SK-N-SH (cell line): ENCODE measurements around the gene TBC1D12. TPM values are rescaled to one million over a fixed set of nuclear protein-coding genes. Genes with fewer than 3 reads are reported as not detected.
A peak's percentile ranks its signal among the peaks of the same experiment; 100 is the strongest.

Experiments
- CTCF ChIA-PET: fragments of 300-600, 350-600 bp; formaldehyde crosslinking; extraction: SDS; loops from one replicate; lab custom pipeline; 2021; lab: Yijun Ruan, JAX
- POLR2A ChIA-PET: fragments of 350-600 bp; sonication (Branson Sonifier 250); formaldehyde crosslinking; extraction: SDS; loops from one replicate; lab custom pipeline; 2020; ENCODE audit warnings: antibody characterized with exemption, inconsistent platforms; lab: Yijun Ruan, JAX
- DNase-seq: peaks from one replicate; pipeline ENCODE4 v3.0.0; 2012
- H2AFZ ChIP-seq: fragments of 200-600 bp; sonication (generic); 2 replicates; pipeline ENCODE4 v1.8.1; 2016; ENCODE audit warnings: antibody characterized with exemption, mild to moderate bottlenecking, low read depth
- H3F3A ChIP-seq: fragments of 200-600 bp; sonication (generic); replicated peaks from 2 replicates; pipeline ENCODE3; 2016; ENCODE audit warnings: antibody characterized with exemption, mild to moderate bottlenecking; ENCODE audit not compliant: insufficient read depth
- H3K27ac ChIP-seq, 2 experiments: fragments of 200-500 bp in 1 of 2; fragments of 200-600 bp in 1 of 2; sonication (Bioruptor generic) in 1 of 2; sonication (generic), shearing (Covaris generic) in 1 of 2; 2 replicates each; pipeline versions ENCODE4 v1.5.1 to v1.6.1; 2014 to 2016; ENCODE audit warnings: low read depth in 2 of 2, inconsistent platforms in 1 of 2, low read length in 1 of 2, mild to moderate bottlenecking in 1 of 2, mixed read lengths in 1 of 2
- H3K27me3 ChIP-seq: fragments of 200-600 bp; sonication (generic), shearing (Covaris generic); 2 replicates; pipeline ENCODE4 v1.6.1; 2016; ENCODE audit warnings: mixed run types; ENCODE audit not compliant: insufficient read depth
- H3K36me3 ChIP-seq, 2 experiments: fragments of 200-500 bp in 1 of 2; fragments of 200-600 bp in 1 of 2; sonication (Bioruptor generic) in 1 of 2; sonication (generic) in 1 of 2; replicated peaks in 1 of 2; 2 replicates each; pipeline versions ENCODE3 to v1.5.1; 2014 to 2016; ENCODE audit warnings: low read length in 1 of 2, mild to moderate bottlenecking in 1 of 2; ENCODE audit not compliant: insufficient read depth in 2 of 2, control insufficient read depth in 1 of 2
- H3K4me1 ChIP-seq, 2 experiments: fragments of 200-500 bp in 1 of 2; fragments of 200-600 bp in 1 of 2; sonication (Bioruptor generic) in 1 of 2; sonication (generic), shearing (Covaris generic) in 1 of 2; 2 replicates each; pipeline versions ENCODE4 v1.5.1 to v1.6.1; 2014 to 2016; ENCODE audit warnings: low read depth in 1 of 2, low read length in 1 of 2, mixed run types in 1 of 2; ENCODE audit not compliant: insufficient read depth in 2 of 2, control insufficient read depth in 1 of 2
- H3K4me2 ChIP-seq: fragments of 200-600 bp; sonication (generic), shearing (Covaris generic); 2 replicates; pipeline ENCODE4 v1.6.1; 2017; ENCODE audit warnings: mixed run types
- H3K4me3 ChIP-seq, 2 experiments: fragments of 200-500 bp in 1 of 2; fragments of 200-600 bp in 1 of 2; sonication (Bioruptor generic) in 1 of 2; sonication (generic), shearing (Covaris generic) in 1 of 2; 2 replicates each; pipeline versions ENCODE4 v1.5.1 to v1.8.1; 2014 to 2016; ENCODE audit warnings: low read depth in 2 of 2, inconsistent platforms in 1 of 2, low read length in 1 of 2, mild to moderate bottlenecking in 1 of 2, mixed read lengths in 1 of 2, moderate library complexity in 1 of 2
- H3K79me2 ChIP-seq: fragments of 200-600 bp; sonication (generic); 2 replicates; pipeline ENCODE4 v1.8.1; 2017; ENCODE audit warnings: mild to moderate bottlenecking; ENCODE audit not compliant: insufficient read depth
- H3K9ac ChIP-seq: fragments of 200-600 bp; sonication (generic); 2 replicates; pipeline ENCODE4 v1.6.1; 2017; ENCODE audit warnings: mixed run types
- H3K9me2 ChIP-seq: fragments of 200-600 bp; sonication (generic); 2 replicates; pipeline ENCODE4 v1.6.1; 2017; ENCODE audit warnings: mixed run types
- H3K9me3 ChIP-seq: fragments of 200-600 bp; sonication (generic); 2 replicates; pipeline ENCODE4 v1.6.1; 2017; ENCODE audit warnings: mixed run types, mild to moderate bottlenecking, moderate library complexity
- H4K20me1 ChIP-seq: fragments of 200-600 bp; sonication (generic); 2 replicates; pipeline ENCODE4 v1.6.1; 2017; ENCODE audit warnings: mild to moderate bottlenecking, mixed run types; ENCODE audit not compliant: insufficient read depth
- CHD2 ChIP-seq: fragments of 150-350 bp; IDR thresholded peaks from 2 replicates; pipeline ENCODE4 v1.6.1; 2018; ENCODE audit warnings: low read length; ENCODE audit not compliant: partially characterized antibody
- CTCF ChIP-seq: fragments of 200-600 bp; sonication (generic); IDR thresholded peaks from 2 replicates; pipeline ENCODE4 v1.6.1; 2017; ENCODE audit warnings: antibody characterized with exemption, mild to moderate bottlenecking, moderate library complexity
- IRF3 ChIP-seq: fragments of 150-350 bp; IDR thresholded peaks from 2 replicates; pipeline ENCODE4 v1.6.1; 2016; ENCODE audit warnings: mild to moderate bottlenecking, low read depth, low read length
- NFIC ChIP-seq: IDR thresholded peaks from 2 replicates; pipeline ENCODE4 v1.4.0; 2012; ENCODE audit warnings: borderline replicate concordance
- PBX3 ChIP-seq: IDR thresholded peaks from 2 replicates; pipeline ENCODE4; 2012
- RAD21 ChIP-seq: IDR thresholded peaks from 2 replicates; pipeline ENCODE4 v1.6.1; 2012; ENCODE audit warnings: mild to moderate bottlenecking, low read length
- SIN3A ChIP-seq: IDR thresholded peaks from 2 replicates; pipeline ENCODE4 v1.6.1; 2012; ENCODE audit warnings: low read depth, mild to moderate bottlenecking, low read length, moderate library complexity, borderline replicate concordance
- WGBS: methylation state at CpG from one replicate; pipeline ENCODE4 v1.1.6; 2017; ENCODE audit warnings: low lambda C conversion rate; 5-methylcytosine and 5-hydroxymethylcytosine counted together
- polyA plus RNA-seq, 3 experiments: library from polyadenylated mRNA; depleted of rRNA; stranded (reverse); fragments of >200 nt; gene quantifications; 2 replicates each; pipeline ENCODE4 v1.2.3, GENCODE V29; 2012

Gene TBC1D12
- polyA plus RNA-seq, 1 of the 3 experiments (the other 2 are of a cell fraction), result 1.8 TPM

GRCh38 chr10:94545391-94546048 is 143.2 kb downstream of the TBC1D12 start, which contains the start of gene HELLS (continued):
- TF ChIP-seq CTCF (no peak), IRF3 (no peak), CHD2 (peak; percentile 98)

GRCh38 chr10:94546049-94546900 is 143.9 kb downstream of the TBC1D12 start:
- Histone ChIP-seq H3K9me2 (no peaks in the 10 kb centered on the region), H3K27me3 (no peaks in the 10 kb centered on the region), H2AFZ (peak overlapping the region; percentile 93), H3K4me3 (peak overlapping the region; percentile 59 to 98), H3K79me2 (peaks cover 47% of the 10 kb centered on the region), H3K4me1 (no peaks in the 10 kb centered on the region; a peak in 2 of 4 replicates), H3K27ac (peak overlapping the region; percentile 56 to 95), H3F3A (peaks cover 21% of the 10 kb centered on the region), H3K36me3 (peaks cover 0 to 4% of the 10 kb centered on the region in 2 experiments), H3K9me3 (no peaks in the 10 kb centered on the region), H3K9ac (peak overlapping the region; percentile 92), H4K20me1 (no peaks in the 10 kb centered on the region)
- WGBS, result 3% methylated on average over 25 of the region's 25 CpGs
- CTCF ChIA-PET, result interaction anchor here (1.2 kb wide), 1 partner anchor 13 kb away, joined by 3 read pairs; no protein-coding TSS in a partner anchor
- peak; percentile 55 for DNase-seq
- TF ChIP-seq RAD21 (no peak), PBX3 (0 out of 2 replicates have a peak, but pooled peaks have one; percentile 16)
- TF ChIP-seq, all 33 proteins: peak for 1
- POLR2A ChIA-PET, result interaction anchor here (0.7 kb wide), 2 partner anchors 8 to 17 kb away, joined by 3 read pairs; no protein-coding TSS in a partner anchor
- H3K4me2 ChIP-seq, result peak overlapping the region; percentile 99

- Histone ChIP-seq H3K9ac (peak overlapping the region; percentile 92), H3K9me2 (no peaks in the 10 kb centered on the region), H3K4me3 (peak overlapping the region; percentile 59 to 98), H3K9me3 (no peaks in the 10 kb centered on the region), H3K79me2 (peaks cover 50% of the 10 kb centered on the region), H2AFZ (peak overlapping the region; percentile 93; the same call in 1 of the 2 replicates), H4K20me1 (no peaks in the 10 kb centered on the region), H3K27me3 (no peaks in the 10 kb centered on the region), H3K4me2 (peak overlapping the region; percentile 99), H3K4me1 (no peaks in the 10 kb centered on the region; a peak in 2 of 4 replicates), H3F3A (peaks cover 21% of the 10 kb centered on the region), H3K36me3 (peaks cover 0 to 4% of the 10 kb centered on the region in 2 experiments), H3K27ac (peak overlapping the region in 1 of 2 experiments; percentile 95; a peak in 1 of 4 replicates)
- ChIA-PET CTCF (interaction anchor here (1.2 kb wide), 1 partner anchor 13 kb away, joined by 3 read pairs; no protein-coding TSS in a partner anchor), POLR2A (interaction anchor here (0.7 kb wide), 1 partner anchor 16 kb away, joined by 3 read pairs; no protein-coding TSS in a partner anchor)
- no peak for TF ChIP-seq SIN3A
- 0 out of 2 replicates have a peak, but pooled peaks have one; percentile 16 for TF ChIP-seq NFIC
- 5% methylated on average over 1 of the region's 1 CpG for WGBS
- peak; percentile 15 for DNase-seq
Observed at GRCh38 chr10:94546901-94547185, 144.5 kb downstream of the TBC1D12 start.
